Right cardiac atrium (tissue), 5 donors: ENCODE results near the gene CLCF1. TPM values are rescaled to one million over a fixed set of nuclear protein-coding genes. Genes with fewer than 3 reads are reported as not detected.
"Not testable (repeated sequence)": the region's sequence is repeated elsewhere in the genome, so short reads cannot be mapped to it uniquely, and the experiment has no call there.

Experiments
- ATAC-seq, 2 donors: fragments of 200-7000 bp; cut with Tn5 transposase; one replicate each; pipeline versions ENCODE4 v1.8.0 to v1.9.1; 2020; ENCODE audit warnings: moderate library complexity in 2 of 2, mild to moderate bottlenecking in 1 of 2
- DNase-seq, 3 donors: peaks; one replicate each; pipeline ENCODE4 v3.0.0-alpha.2; 2020
- H3K27ac ChIP-seq: one replicate; pipeline ENCODE4 v1.5.1; 2013; ENCODE audit warnings: mild to moderate bottlenecking, low read length, control low read depth, moderate library complexity
- H3K27me3 ChIP-seq: one replicate; pipeline ENCODE4 v1.6.1; 2013; ENCODE audit not compliant: control insufficient read depth, insufficient read depth
- H3K4me1 ChIP-seq: one replicate; pipeline ENCODE4 v1.6.1; 2013; ENCODE audit warnings: low read length; ENCODE audit not compliant: control insufficient read depth, insufficient read depth
- H3K4me3 ChIP-seq: one replicate; pipeline ENCODE4 v1.5.1; 2013; ENCODE audit warnings: low read length, control low read depth
- H3K9me3 ChIP-seq: one replicate; pipeline ENCODE4 v1.6.1; 2013; ENCODE audit warnings: low read length; ENCODE audit not compliant: control insufficient read depth
- WGBS: extraction: QIAGEN DNeasy Blood & Tissue Kit; methylation state at CpG from one replicate; pipeline ENCODE4 v1.1.7; 2013; 5-methylcytosine and 5-hydroxymethylcytosine counted together
- intact Hi-C, 4 donors: fragments of 100-400 bp; cut with DNase I; formaldehyde crosslinking; loops; one replicate each; pipeline versions ENCODE4 v1.11.0 to v1.14.0; 2022 to 2023
- polyA plus RNA-seq: library from polyadenylated mRNA; stranded (reverse); fragments of 200-250 nt; gene quantifications from one replicate; pipeline ENCODE4 v1.2.3, GENCODE V29; 2013
- total RNA-seq, 4 donors: library from RNA; stranded (reverse); fragmentation: NEBNext Ultra II Directional; extraction: Animal tissue kit (Norgen Biotek cat#: 25700); gene quantifications; one replicate each; pipeline ENCODE4 v1.2.1, GENCODE V29; 2021
- donor health status: healthy with polysubstance abuse.
- donor health status: DM: no; HTN: yes; CAD: no.
- donor health status: DM: no; HTN: no; CAD: no.
- donor health status: DM: no; HTN: yes; CAD: no; lungs with severe emphysema.
- donor health status: DM: yes; HTN: yes; CAD: no.

The CLCF1 gene
- total and polyA plus RNA-seq, 5 donors = 2.9 to 6.1 (median 3.1) TPM

DNA sequence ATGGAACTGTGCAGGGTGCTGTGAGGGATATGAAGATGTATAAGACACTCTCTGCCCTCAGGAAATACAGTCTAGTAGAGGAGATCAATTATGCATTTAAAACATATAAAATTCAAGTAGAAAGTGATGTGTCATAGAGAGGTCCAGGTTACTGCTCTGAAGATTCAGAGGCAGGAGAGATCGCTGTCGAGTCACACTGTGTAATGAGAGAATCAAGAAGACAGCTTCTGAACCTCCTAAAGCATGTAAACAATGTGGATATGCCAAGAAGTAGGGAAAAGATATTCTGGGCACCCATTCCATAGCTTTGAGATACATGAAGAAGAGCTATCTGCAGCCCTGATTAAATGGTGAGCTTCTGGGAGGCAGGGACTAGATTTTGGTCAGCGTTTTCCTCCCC, 53.4 kb downstream of the CLCF1 start:
- no peak for ATAC-seq
- DNase-seq = no peak
- 86% methylated on average over 3 of the region's 3 CpGs for WGBS
- Histone ChIP-seq H3K27ac (no peak overlapping the region), H3K4me1 (no peaks in the 10 kb centered on the region), H3K9me3 (no peaks in the 10 kb centered on the region), H3K27me3 (no peaks in the 10 kb centered on the region), H3K4me3 (no peak overlapping the region)
- intact Hi-C loops = no loop called here

DNA sequence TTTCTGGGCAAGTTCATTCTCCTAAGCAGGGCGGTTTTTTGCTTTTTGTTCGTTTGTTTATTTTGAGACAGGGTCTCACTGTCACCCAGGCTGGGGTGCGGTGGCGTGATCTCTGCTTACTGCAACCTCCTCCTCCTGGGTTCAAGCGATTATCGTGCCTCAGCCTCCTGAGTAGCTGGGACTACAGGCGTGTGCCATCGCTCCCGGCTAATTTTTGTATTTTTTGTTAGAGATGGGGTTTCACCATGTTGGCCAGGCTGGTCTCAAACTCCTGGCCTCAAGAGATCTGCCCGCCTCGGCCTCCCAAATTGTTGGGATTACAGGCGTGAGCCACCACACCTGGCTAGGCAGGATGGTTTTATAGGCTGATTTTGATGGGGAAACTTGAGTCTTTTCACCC, 54.5 kb downstream of the CLCF1 start:
- not testable (repeated sequence) for H3K4me3 ChIP-seq, H3K27ac ChIP-seq

DNA sequence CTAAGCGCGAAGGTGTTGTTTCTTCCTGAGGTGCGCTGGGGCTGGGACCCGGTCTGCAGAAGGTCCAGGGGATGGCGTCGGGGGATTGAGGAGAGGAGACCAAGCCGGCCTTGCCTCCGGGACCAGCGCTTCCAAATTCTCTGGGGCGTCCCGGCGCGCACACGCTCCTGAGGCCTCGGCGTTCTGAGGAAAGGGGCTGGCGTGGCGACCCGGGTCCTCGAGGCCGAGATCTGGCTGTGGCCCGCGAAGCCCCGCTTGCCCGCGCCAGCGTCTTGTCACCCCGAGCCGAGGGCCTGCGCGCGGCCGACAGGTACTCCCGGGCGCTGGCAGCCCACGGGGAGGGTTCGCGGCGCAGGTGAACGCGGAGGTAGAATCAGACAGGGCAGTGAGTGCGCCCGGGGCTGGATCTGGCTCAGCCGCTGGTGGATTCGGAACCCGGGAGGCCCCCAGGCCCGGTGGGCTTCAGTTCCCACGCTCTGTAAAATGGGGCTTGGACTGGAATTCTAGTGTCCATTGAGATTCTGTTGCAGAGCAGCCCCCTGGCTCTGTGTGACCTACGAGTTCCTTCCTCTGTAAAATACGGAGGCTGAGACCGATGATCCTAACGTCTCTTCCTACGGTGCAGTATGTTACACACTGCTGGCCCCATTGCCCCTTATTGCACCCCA, 55.4 kb downstream of the CLCF1 start:
- WGBS = under 1% methylated on average over 53 of the region's 53 CpGs
- H3K27ac ChIP-seq = no peak overlapping the region
- peak in 1 of 2 donors; percentile 14 for ATAC-seq

More for the DNA sequence above, 54.5 kb downstream of the CLCF1 start:
- not testable (repeated sequence) for H3K4me1 ChIP-seq, H3K27me3 ChIP-seq, H3K9me3 ChIP-seq, ATAC-seq, DNase-seq
- intact Hi-C loops = loop anchor here in 1 of 4 donors (5.0 kb wide), 1 partner anchor 52 kb away; the partner anchor contains the start of gene GRK2
- 91% methylated on average over 12 of the region's 12 CpGs for WGBS

DNA sequence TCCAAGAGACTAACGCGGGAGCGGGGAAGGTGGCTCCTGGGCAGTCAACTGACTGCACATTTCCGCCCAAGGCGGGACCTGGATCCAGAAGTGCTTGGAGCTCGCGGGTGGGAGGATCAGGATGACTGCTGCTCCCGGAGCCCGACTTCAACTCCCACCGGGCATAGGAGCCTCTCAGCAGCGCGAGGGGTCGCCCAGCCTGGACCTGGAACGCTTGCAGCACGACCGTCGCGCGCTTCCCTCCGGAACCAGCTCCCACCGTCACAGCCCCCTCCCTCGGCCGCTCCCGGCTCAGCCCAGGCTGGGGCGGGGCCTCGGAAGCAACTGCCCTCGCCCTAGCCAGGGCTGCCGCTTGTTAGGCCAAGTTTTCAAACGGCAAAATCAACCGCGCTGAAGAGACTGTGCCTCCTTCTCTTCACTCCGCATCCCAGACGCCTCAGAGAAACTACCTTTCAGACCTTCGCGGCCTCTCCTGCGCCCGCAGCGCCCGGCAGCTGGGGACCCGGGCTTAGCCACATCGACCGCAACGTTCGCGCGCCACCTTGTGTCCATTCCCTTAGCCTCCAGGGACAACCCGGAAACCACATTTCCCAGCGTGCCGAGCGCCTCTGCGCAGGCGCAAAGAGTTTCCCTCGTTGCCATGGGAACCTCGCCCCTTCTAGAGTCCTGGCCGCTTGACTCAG, 56.1 kb downstream of the CLCF1 start:
- Histone ChIP-seq H3K27ac (peak overlapping the region; percentile 72), H3K4me1 (no peaks in the 10 kb centered on the region), H3K4me3 (peak overlapping the region; percentile 47), H3K9me3 (no peaks in the 10 kb centered on the region), H3K27me3 (no peaks in the 10 kb centered on the region)
- under 1% methylated on average over 55 of the region's 55 CpGs for WGBS
- DNase-seq = peak; percentile 96 to 98 (median 98)
- ATAC-seq = peak; percentile 94 to 95
- intact Hi-C loops = loop anchor here (2.0 to 5.0 kb wide), 3 partner anchors 50 to 53 kb away; partner anchors contain the start of gene GRK2 (in 3 of the 4)

More for the DNA sequence above, 55.4 kb downstream of the CLCF1 start:
- Histone ChIP-seq H3K4me3 (peak overlapping the region; percentile 47), H3K27me3 (no peaks in the 10 kb centered on the region), H3K4me1 (no peaks in the 10 kb centered on the region), H3K9me3 (no peaks in the 10 kb centered on the region)
- intact Hi-C loops = loop anchor here (2.0 to 5.0 kb wide), 3 partner anchors 51 to 53 kb away; partner anchors contain the start of gene GRK2 (in 3 of the 4)
- DNase-seq = peak in 1 of 3 donors; percentile 78

DNA sequence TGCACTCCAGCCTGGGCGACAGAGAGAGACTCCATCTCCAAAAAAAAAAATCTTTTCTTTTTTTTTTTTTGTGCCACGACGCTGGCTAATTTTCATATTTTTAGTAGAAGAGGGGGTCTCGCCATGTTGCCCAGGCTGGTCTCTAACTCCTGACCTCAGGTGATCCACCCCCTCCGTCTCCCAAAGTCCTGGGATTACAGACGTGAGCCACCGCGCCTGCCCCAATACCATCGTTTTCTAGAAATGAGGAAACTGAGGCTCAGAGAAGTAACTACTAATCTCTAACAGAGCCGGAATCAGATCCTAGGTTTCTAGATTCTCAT, 56.6 kb downstream of the CLCF1 start:
- under 1% methylated on average over 10 of the region's 10 CpGs for WGBS
- Histone ChIP-seq H3K27me3 (no peaks in the 10 kb centered on the region), H3K4me1 (no peaks in the 10 kb centered on the region), H3K9me3 (no peaks in the 10 kb centered on the region), H3K4me3 (peak overlapping the region; percentile 47), H3K27ac (peak overlapping the region; percentile 72)
- no peak for DNase-seq
- no peak for ATAC-seq
- intact Hi-C loops = loop anchor here (2.0 to 5.0 kb wide), 3 partner anchors 50 to 52 kb away; partner anchors contain the start of gene GRK2 (in 3 of the 4)

DNA sequence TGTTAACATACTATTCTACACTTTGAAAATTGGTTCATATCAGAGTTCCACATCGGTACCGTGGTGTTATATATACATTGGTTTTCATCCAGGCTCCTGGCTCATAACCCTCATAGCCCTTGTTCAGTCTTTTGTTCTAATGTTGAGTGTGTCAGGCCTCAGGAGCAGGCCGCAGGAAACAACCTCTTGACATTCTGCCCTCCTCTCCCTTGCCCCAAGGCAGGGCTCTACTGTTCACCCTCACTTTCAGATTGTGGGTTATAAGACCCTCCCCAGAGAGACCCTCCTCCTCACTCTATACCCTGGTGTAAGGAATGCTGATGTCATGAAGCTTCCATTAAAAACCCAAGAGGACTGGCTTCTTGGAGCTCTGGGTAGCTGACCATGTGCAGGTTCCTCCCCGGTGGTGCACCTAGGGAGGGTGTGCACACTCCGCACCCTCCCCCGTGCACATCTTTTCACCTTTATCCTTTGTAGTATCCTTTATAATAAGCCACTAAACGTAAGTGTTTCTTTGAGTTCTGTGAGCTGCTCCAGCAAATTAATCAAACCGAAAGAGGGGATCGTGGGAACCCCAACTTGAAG, 58.0 kb downstream of the CLCF1 start:
- no peaks in the 10 kb centered on the region for H3K9me3 ChIP-seq
- intact Hi-C loops = loop anchor here in 1 of 4 donors (5.0 kb wide), 1 partner anchor 48 kb away; the partner anchor contains the start of gene GRK2
- H3K4me1 ChIP-seq = no peaks in the 10 kb centered on the region
- ATAC-seq (no peak), DNase-seq (no peak)
- no peak overlapping the region for H3K27ac ChIP-seq
- no peaks in the 10 kb centered on the region for H3K27me3 ChIP-seq
- 79% methylated on average over 9 of the region's 9 CpGs for WGBS
- no peak overlapping the region for H3K4me3 ChIP-seq

DNA sequence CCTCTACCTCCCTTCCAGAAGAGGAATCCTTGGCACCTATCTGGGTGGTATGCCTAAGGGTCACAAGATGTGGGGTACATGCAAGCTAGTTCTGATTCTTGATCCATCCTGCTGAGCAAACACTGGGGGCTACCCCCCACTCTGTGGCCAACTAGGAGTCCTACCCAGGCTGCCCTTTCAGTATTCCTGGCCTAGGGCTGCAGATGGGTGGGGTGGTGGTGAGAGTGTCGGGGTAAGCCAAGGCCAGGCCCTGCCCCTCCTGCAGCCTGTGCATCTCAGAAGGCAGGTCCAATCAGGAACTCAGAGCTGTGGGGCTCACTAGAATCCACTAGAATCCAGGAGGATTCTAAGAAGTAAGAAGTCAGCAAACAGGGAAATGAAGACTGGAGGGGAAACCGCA, 59.2 kb downstream of the CLCF1 start:
- ATAC-seq = no peak
- intact Hi-C loops = no loop called here
- Histone ChIP-seq H3K27me3 (no peaks in the 10 kb centered on the region), H3K4me3 (no peak overlapping the region), H3K4me1 (no peaks in the 10 kb centered on the region), H3K27ac (no peak overlapping the region), H3K9me3 (no peaks in the 10 kb centered on the region)
- WGBS = 85% methylated on average over 2 of the region's 2 CpGs
- no peak for DNase-seq

Other genes with a start within 250 kb of the CLCF1 start
- 10 to 100 TPM; 50.4 to 56.5 (median 52.5) TPM for gene GRK2, start 107.1 kb downstream of the CLCF1 start, total RNA-seq
- gene GRK2, start 107.1 kb downstream of the CLCF1 start, polyA plus RNA-seq = 56.6 TPM
- gene ANKRD13D, start 84.3 kb downstream of the CLCF1 start, total RNA-seq = 10 to 100 TPM; 20.0 to 25.3 (median 22.8) TPM
- 18.0 TPM for gene ANKRD13D, start 84.3 kb downstream of the CLCF1 start, polyA plus RNA-seq
- gene SSH3, start 70.1 kb downstream of the CLCF1 start, total RNA-seq = 10 to 100 TPM; 23.9 to 25.9 (median 25.1) TPM
- gene SSH3, start 70.1 kb downstream of the CLCF1 start, polyA plus RNA-seq = 14.9 TPM
- gene POLD4, start 20.1 kb downstream of the CLCF1 start, total RNA-seq = 10 to 100 TPM; 53.8 to 86.6 (median 65.3) TPM
- gene POLD4, start 20.1 kb downstream of the CLCF1 start, polyA plus RNA-seq = 124 TPM
- gene RAD9A, start 18.4 kb upstream of the CLCF1 start, total RNA-seq = 10 to 100 TPM in 1 of 4 donors, 1 to 10 TPM in 3; 7.9 to 11.7 (median 9.4) TPM
- 7.3 TPM for gene RAD9A, start 18.4 kb upstream of the CLCF1 start, polyA plus RNA-seq
- gene PPP1CA, start 28.3 kb upstream of the CLCF1 start, total RNA-seq = 10 to 100 TPM; 73.1 to 93.4 (median 79.1) TPM
- gene PPP1CA, start 28.3 kb upstream of the CLCF1 start, polyA plus RNA-seq = 79.4 TPM
- 1 to 10 TPM in 3 of 4 donors, under 1 TPM in 1; 0.67 to 2.7 (median 1.8) TPM for gene TBC1D10C, start 30.5 kb upstream of the CLCF1 start, total RNA-seq
- gene TBC1D10C, start 30.5 kb upstream of the CLCF1 start, polyA plus RNA-seq = 0.86 TPM
- 10 to 100 TPM in 2 of 4 donors, 1 to 10 TPM in 2; 5.1 to 23.6 (median 9.3) TPM for gene CARNS1, start 42.1 kb upstream of the CLCF1 start, total RNA-seq
- gene CARNS1, start 42.1 kb upstream of the CLCF1 start, polyA plus RNA-seq = 5.2 TPM
- 10 to 100 TPM; 29.0 to 31.3 (median 29.5) TPM for gene RPS6KB2, start 54.9 kb upstream of the CLCF1 start, total RNA-seq
- 39.6 TPM for gene RPS6KB2, start 54.9 kb upstream of the CLCF1 start, polyA plus RNA-seq
- 1 to 10 TPM; 1.2 to 3.4 (median 1.9) TPM for gene PTPRCAP, start 64.1 kb upstream of the CLCF1 start, total RNA-seq
- gene PTPRCAP, start 64.1 kb upstream of the CLCF1 start, polyA plus RNA-seq = 1.6 TPM
- 10 to 100 TPM; 23.5 to 38.2 (median 29.6) TPM for gene CORO1B, start 69.9 kb upstream of the CLCF1 start, total RNA-seq
- gene CORO1B, start 69.9 kb upstream of the CLCF1 start, polyA plus RNA-seq = 20.8 TPM
- not detected for gene GPR152, start 79.1 kb upstream of the CLCF1 start, total RNA-seq
- gene GPR152, start 79.1 kb upstream of the CLCF1 start, polyA plus RNA-seq = not detected
- gene CABP4, start 81.8 kb upstream of the CLCF1 start, total RNA-seq = 1 to 10 TPM; 1.1 to 1.8 (median 1.5) TPM
- 0.81 TPM for gene CABP4, start 81.8 kb upstream of the CLCF1 start, polyA plus RNA-seq
- 10 to 100 TPM; 61.7 to 78.2 (median 65.4) TPM for gene TMEM134, start 95.7 kb upstream of the CLCF1 start, total RNA-seq
- gene TMEM134, start 95.7 kb upstream of the CLCF1 start, polyA plus RNA-seq = 82.3 TPM
- 10 to 100 TPM; 50.8 to 64.5 (median 64.2) TPM for gene AIP, start 109.4 kb upstream of the CLCF1 start, total RNA-seq
- gene AIP, start 109.4 kb upstream of the CLCF1 start, polyA plus RNA-seq = 74.2 TPM
- 10 to 100 TPM; 19.4 to 26.3 (median 24.1) TPM for gene PITPNM1, start 131.8 kb upstream of the CLCF1 start, total RNA-seq
- 13.7 TPM for gene PITPNM1, start 131.8 kb upstream of the CLCF1 start, polyA plus RNA-seq
- gene CDK2AP2, start 134.6 kb upstream of the CLCF1 start, total RNA-seq = 10 to 100 TPM; 31.5 to 52.7 (median 49.9) TPM
- gene CDK2AP2, start 134.6 kb upstream of the CLCF1 start, polyA plus RNA-seq = 65.2 TPM
- gene CABP2, start 149.8 kb upstream of the CLCF1 start, total RNA-seq = not detected
- gene CABP2, start 149.8 kb upstream of the CLCF1 start, polyA plus RNA-seq = not detected
- gene GSTP1, start 210.2 kb upstream of the CLCF1 start, total RNA-seq = 100 to 1,000 TPM; 323 to 411 (median 377) TPM
- gene GSTP1, start 210.2 kb upstream of the CLCF1 start, polyA plus RNA-seq = 501 TPM
- gene NDUFV1, start 233.3 kb upstream of the CLCF1 start, total RNA-seq = 100 to 1,000 TPM; 375 to 462 (median 435) TPM
- gene NDUFV1, start 233.3 kb upstream of the CLCF1 start, polyA plus RNA-seq = 380 TPM